Neural cell (in vitro differentiated cells): ENCODE data around the gene SLC16A4. TPM values are rescaled to one million over a fixed set of nuclear protein-coding genes. Genes with fewer than 3 reads are reported as not detected.

ENCODE experiments used
- H2AFZ ChIP-seq: fragments of 200-600, 300-800 bp; sonication (generic), shearing (Covaris generic); 2 replicates; pipeline ENCODE4 v1.6.0; 2014; ENCODE audit warnings: low read depth, mild to moderate bottlenecking, antibody characterized with exemption, low read length, moderate library complexity
- H3F3A ChIP-seq: fragments of 200-600 bp; shearing (Covaris generic); 2 replicates; pipeline ENCODE4 v1.6.1; 2016; ENCODE audit warnings: mild to moderate bottlenecking, moderate library complexity, mixed read lengths, antibody characterized with exemption, low read length; ENCODE audit not compliant: insufficient read depth, poor library complexity, severe bottlenecking
- H3K27ac ChIP-seq: fragments of 200-600, 300-800 bp; sonication (generic), shearing (Covaris generic); 2 replicates; pipeline ENCODE4 v1.5.1; 2014; ENCODE audit warnings: mild to moderate bottlenecking, low read length, moderate library complexity
- H3K27me3 ChIP-seq: fragments of 300-800, 200-600 bp; sonication (generic), shearing (Covaris generic); 2 replicates; pipeline ENCODE4 v1.6.0; 2014; ENCODE audit warnings: mild to moderate bottlenecking, low read depth, low read length, moderate library complexity; ENCODE audit not compliant: insufficient read depth
- H3K36me3 ChIP-seq: fragments of 300-800, 200-600 bp; sonication (generic), shearing (Covaris generic); 2 replicates; pipeline ENCODE4 v1.5.1; 2014; ENCODE audit warnings: mild to moderate bottlenecking, antibody characterized with exemption, low read length, moderate library complexity; ENCODE audit not compliant: insufficient read depth
- H3K4me2 ChIP-seq: fragments of 300-800, 200-600 bp; sonication (generic), shearing (Covaris generic); 2 replicates; pipeline ENCODE4 v1.6.0; 2014; ENCODE audit warnings: mild to moderate bottlenecking, low read length
- H3K4me3 ChIP-seq: fragments of 300-800, 200-600 bp; sonication (generic), shearing (Covaris generic); 2 replicates; pipeline ENCODE4 v1.5.1; 2014; ENCODE audit warnings: mild to moderate bottlenecking, low read length, moderate library complexity
- H3K79me2 ChIP-seq: fragments of 200-600 bp; shearing (Covaris generic); replicated peaks from 2 replicates; pipeline ENCODE4 v1.6.0; 2014; ENCODE audit warnings: mild to moderate bottlenecking, low read length, moderate library complexity; ENCODE audit not compliant: insufficient read depth
- H3K9ac ChIP-seq: fragments of 300-800, 200-600 bp; sonication (generic), shearing (Covaris generic); 2 replicates; pipeline ENCODE4 v1.6.1; 2016; ENCODE audit warnings: mild to moderate bottlenecking, low read length, mixed read lengths
- H3K9me2 ChIP-seq: fragments of 200-600 bp; shearing (Covaris generic); 2 replicates; pipeline ENCODE4 v1.6.1; 2016; ENCODE audit warnings: mild to moderate bottlenecking, low read length, mixed read lengths; ENCODE audit not compliant: insufficient read depth
- H3K9me3 ChIP-seq: fragments of 200-600, 300-800 bp; sonication (generic), shearing (Covaris generic); 2 replicates; pipeline ENCODE4 v1.6.1; 2016; ENCODE audit warnings: mild to moderate bottlenecking, mixed run types, low read length, moderate library complexity, mixed read lengths
- H4K20me1 ChIP-seq: fragments of 200-600 bp; shearing (Covaris generic); 2 replicates; pipeline ENCODE4 v1.6.1; 2016; ENCODE audit warnings: mild to moderate bottlenecking, mixed run types; ENCODE audit not compliant: insufficient read depth
- CTCF ChIP-seq: fragments of 450-650 bp; IDR thresholded peaks from 2 replicates; pipeline ENCODE4 v1.5.1; 2014; ENCODE audit warnings: antibody characterized with exemption, mild to moderate bottlenecking, moderate library complexity; ENCODE audit not compliant: poor library complexity, severe bottlenecking
- EP300 ChIP-seq: fragments of 450-650 bp; conservative IDR thresholded peaks from 2 replicates; pipeline ENCODE4 v1.6.1; 2014; ENCODE audit warnings: antibody characterized with exemption, mild to moderate bottlenecking, moderate library complexity; ENCODE audit not compliant: poor library complexity, severe bottlenecking
- EZH2 ChIP-seq: fragments of 200-600, 300-800 bp; shearing (Covaris generic), sonication (generic); IDR thresholded peaks from 2 replicates; pipeline ENCODE4 v1.6.1; 2014; ENCODE audit warnings: antibody characterized with exemption, low read length, borderline replicate concordance, mild to moderate bottlenecking; ENCODE audit not compliant: insufficient read depth, poor library complexity, severe bottlenecking
- MXI1 ChIP-seq: fragments of 450-650 bp; conservative IDR thresholded peaks from 2 replicates; pipeline ENCODE4 v1.6.1; 2014; ENCODE audit warnings: antibody characterized with exemption, mild to moderate bottlenecking; ENCODE audit not compliant: poor library complexity, severe bottlenecking
- POLR2AphosphoS5 ChIP-seq: IDR thresholded peaks from 2 replicates; pipeline ENCODE4 v1.6.1; 2012
- RAD21 ChIP-seq: fragments of 450-650 bp; conservative IDR thresholded peaks from 2 replicates; pipeline ENCODE4 v1.6.1; 2014; ENCODE audit warnings: antibody characterized with exemption, mild to moderate bottlenecking, moderate library complexity
- REST ChIP-seq: IDR thresholded peaks from 2 replicates; pipeline ENCODE4 v1.6.1; 2012; ENCODE audit warnings: borderline replicate concordance
- SMC3 ChIP-seq: fragments of 450-650 bp; conservative IDR thresholded peaks from 2 replicates; pipeline ENCODE4 v1.6.1; 2014; ENCODE audit warnings: antibody characterized with exemption, mild to moderate bottlenecking, moderate library complexity; ENCODE audit not compliant: poor library complexity
- TAF1 ChIP-seq: IDR thresholded peaks from 2 replicates; pipeline ENCODE4 v1.6.1; 2012; ENCODE audit warnings: low read depth
- polyA plus RNA-seq: library from polyadenylated mRNA; depleted of rRNA; stranded (reverse); fragments of >200 nt; gene quantifications from 2 replicates; pipeline ENCODE4 v1.2.3, GENCODE V29; 2014

The SLC16A4 gene
- polyA plus RNA-seq, 1 donor from 2014 or later, result 1.2 TPM

GRCh38 chr1:110361856-110362255 is 29.0 kb downstream of the SLC16A4 start:
- Histone ChIP-seq H3K27ac (no peak overlapping the region), H4K20me1 (no peaks in the 10 kb centered on the region), H2AFZ (no peak overlapping the region), H3K4me2 (no peak overlapping the region), H3K36me3 (no peaks in the 10 kb centered on the region), H3K79me2 (peaks cover 14% of the 10 kb centered on the region), H3K27me3 (no peaks in the 10 kb centered on the region), H3F3A (no peaks in the 10 kb centered on the region), H3K9ac (no peak overlapping the region), H3K9me3 (no peaks in the 10 kb centered on the region), H3K9me2 (no peaks in the 10 kb centered on the region), H3K4me3 (no peak overlapping the region)
- no peak for TF ChIP-seq EZH2
- TF ChIP-seq POLR2AphosphoS5, result no peak
- TF ChIP-seq TAF1, result no peak
- no peak for TF ChIP-seq SMC3
- TF ChIP-seq REST, result no peak
- TF ChIP-seq RAD21, result no peak
- TF ChIP-seq EP300, result no peak
- TF ChIP-seq CTCF, result no peak
- TF ChIP-seq MXI1, result no peak

- Histone ChIP-seq H2AFZ (no peak overlapping the region), H3K36me3 (no peaks in the 10 kb centered on the region), H3K27me3 (no peaks in the 10 kb centered on the region), H3F3A (no peaks in the 10 kb centered on the region), H3K9ac (no peak overlapping the region), H3K27ac (no peak overlapping the region), H3K4me3 (no peak overlapping the region), H3K9me2 (no peaks in the 10 kb centered on the region), H3K79me2 (peaks cover 18% of the 10 kb centered on the region), H4K20me1 (no peaks in the 10 kb centered on the region), H3K4me2 (no peak overlapping the region), H3K9me3 (no peaks in the 10 kb centered on the region)
- TF ChIP-seq SMC3, result no peak
- no peak for TF ChIP-seq EP300
- no peak for TF ChIP-seq MXI1
- no peak for TF ChIP-seq POLR2AphosphoS5
- no peak for TF ChIP-seq CTCF
- no peak for TF ChIP-seq TAF1
- no peak for TF ChIP-seq EZH2
- no peak for TF ChIP-seq RAD21
- no peak for TF ChIP-seq REST
Observed at GRCh38 chr1:110360431-110360830, 30.4 kb downstream of the SLC16A4 start.
